Psoas muscle (tissue), 8 donors: ENCODE measurements around the gene ILF3. TPM values are rescaled to one million over a fixed set of nuclear protein-coding genes. Genes with fewer than 3 reads are reported as not detected.

Source experiments
- ATAC-seq, 4 donors: fragments of 200-7000 bp; cut with Tn5 transposase; one replicate each; pipeline ENCODE4 v1.9.1; 2020; ENCODE audit warnings: moderate library complexity in 3 of 4, mild to moderate bottlenecking in 2 of 4
- DNase-seq, 2 donors: peaks; one replicate each; pipeline ENCODE4 v3.0.0-alpha.2; 2020
- H3K27ac ChIP-seq: fragments of 200-600 bp; one replicate; pipeline ENCODE4 v1.8.0; 2022
- H3K27me3 ChIP-seq, 3 donors: fragments of 200-600 bp in 1 of 3; one replicate each; pipeline versions ENCODE4 v1.6.1 to v1.8.0; 2013 to 2022; ENCODE audit warnings: low read length in 2 of 3, mild to moderate bottlenecking in 2 of 3, moderate library complexity in 1 of 3; ENCODE audit not compliant: insufficient read depth in 3 of 3
- H3K36me3 ChIP-seq, 2 donors: fragments of 200-600 bp in 1 of 2; one replicate each; pipeline versions ENCODE4 v1.6.1 to v1.8.0; 2013 to 2022; ENCODE audit warnings: low read depth in 1 of 2, mild to moderate bottlenecking in 1 of 2, moderate library complexity in 1 of 2; ENCODE audit not compliant: insufficient read depth in 1 of 2
- H3K4me1 ChIP-seq: fragments of 200-600 bp; one replicate; pipeline ENCODE4 v1.8.0; 2022
- H3K4me3 ChIP-seq: fragments of 200-600 bp; one replicate; pipeline ENCODE4 v1.8.0; 2022; ENCODE audit warnings: mild to moderate bottlenecking
- H3K9me3 ChIP-seq: fragments of 200-600 bp; one replicate; pipeline ENCODE4 v1.8.0; 2022
- CTCF ChIP-seq: fragments of 200-600 bp; IDR thresholded peaks from one replicate; pipeline ENCODE4 v1.8.0; 2022; ENCODE audit warnings: antibody characterized with exemption
- WGBS, 3 donors: extraction: QIAGEN DNeasy Blood & Tissue Kit; methylation state at CpG; one replicate each; pipeline versions ENCODE4 v1.1.6 to v1.1.7; 2013; 5-methylcytosine and 5-hydroxymethylcytosine counted together
- intact Hi-C, 2 donors: fragments of 100-400 bp; cut with DNase I; formaldehyde crosslinking; loops; one replicate each; pipeline versions ENCODE4 v1.11.0 to v1.14.2; 2022
- polyA plus RNA-seq, 3 donors: library from polyadenylated mRNA; stranded (reverse); fragments of 200-250 nt; gene quantifications; one replicate each; pipeline ENCODE4 v1.2.3, GENCODE V29; 2013
- total RNA-seq, 4 donors: library from RNA; stranded (reverse); fragmentation: NEBNext Ultra II Directional in 2 of 4; extraction: Animal tissue kit (Norgen Biotek cat#: 25700) in 2 of 4; gene quantifications; one replicate each; pipeline versions ENCODE4 v1.2.1 to v1.2.4, GENCODE V29; 2021 to 2023
- donor health status: healthy with polysubstance abuse.
- donor health status: DM: no; HTN: no; CAD: no; lungs with moderate emphysema.
- donor health status: Bipolar disorder and iron deficiency.
- donor health status: healthy.
- donor health status: DM: yes; HTN: yes; CAD: no.
- donor health status: DM: no; HTN: no; CAD: no.
- donor health status: DM: no; HTN: no; CAD: no.
- donor health status: DM: yes; HTN: yes; CAD: no.

The ILF3 gene
- total and polyA plus RNA-seq, 7 donors = 70.6 to 189 (median 148) TPM

GRCh38 chr19:10677751-10678150, 23.6 kb downstream of the ILF3 start:
- peaks cover 7% of the 10 kb centered on the region for H3K4me1 ChIP-seq
- H3K27me3 ChIP-seq = no peaks in the 10 kb centered on the region
- WGBS, 3 donors = 84 to 91% (median 90%) methylated on average over 13 of the region's 13 CpGs
- intact Hi-C loops = no loop called here
- H3K4me3 ChIP-seq = no peak overlapping the region
- H3K27ac ChIP-seq = no peak overlapping the region
- peaks cover 14 to 93% of the 10 kb centered on the region in 2 donors for H3K36me3 ChIP-seq
- no peak for TF ChIP-seq CTCF
- no peaks in the 10 kb centered on the region for H3K9me3 ChIP-seq
- ATAC-seq (no peak), DNase-seq (no peak)

- intact Hi-C loops = no loop called here
- Histone ChIP-seq H3K9me3 (no peaks in the 10 kb centered on the region), H3K27ac (no peak overlapping the region), H3K4me1 (no peaks in the 10 kb centered on the region), H3K36me3 (peaks cover 19 to 93% of the 10 kb centered on the region in 2 donors), H3K4me3 (no peak overlapping the region), H3K27me3 (no peaks in the 10 kb centered on the region)
- 92 to 94% (median 93%) methylated on average over 12 of the region's 12 CpGs for WGBS, 3 donors
- ATAC-seq (no peak), DNase-seq (no peak)
- TF ChIP-seq CTCF = no peak
Observed at GRCh38 chr19:10678813-10679212, 24.7 kb downstream of the ILF3 start.

GRCh38 chr19:10679743-10680142, 25.6 kb downstream of the ILF3 start:
- no peaks in the 10 kb centered on the region for H3K4me1 ChIP-seq
- intact Hi-C loops = no loop called here
- no peaks in the 10 kb centered on the region for H3K27me3 ChIP-seq
- ATAC-seq = no peak
- 90 to 93% (median 91%) methylated on average over 18 of the region's 18 CpGs for WGBS, 3 donors
- peaks cover 19 to 96% of the 10 kb centered on the region in 2 donors for H3K36me3 ChIP-seq
- no peak overlapping the region for H3K27ac ChIP-seq
- no peak for DNase-seq
- H3K4me3 ChIP-seq = no peak overlapping the region
- no peak for TF ChIP-seq CTCF
- H3K9me3 ChIP-seq = no peaks in the 10 kb centered on the region

GRCh38 chr19:10680545-10681135, 26.5 kb downstream of the ILF3 start:
- TF ChIP-seq CTCF = no peak
- H3K4me3 ChIP-seq = no peak overlapping the region
- intact Hi-C loops = no loop called here
- no peaks in the 10 kb centered on the region for H3K4me1 ChIP-seq
- H3K27me3 ChIP-seq = no peaks in the 10 kb centered on the region
- H3K36me3 ChIP-seq = peaks cover 19 to 97% of the 10 kb centered on the region in 2 donors
- no peak for DNase-seq
- WGBS, 3 donors = 89 to 93% (median 92%) methylated on average over 11 to 15 of the region's 15 CpGs
- ATAC-seq = no peak
- no peak overlapping the region for H3K27ac ChIP-seq
- no peaks in the 10 kb centered on the region for H3K9me3 ChIP-seq

GRCh38 chr19:10681658-10682057, 27.5 kb downstream of the ILF3 start:
- Histone ChIP-seq H3K4me3 (no peak overlapping the region), H3K9me3 (no peaks in the 10 kb centered on the region), H3K27ac (no peak overlapping the region), H3K27me3 (no peaks in the 10 kb centered on the region), H3K4me1 (no peaks in the 10 kb centered on the region), H3K36me3 (peaks cover 19 to 100% of the 10 kb centered on the region in 2 donors)
- intact Hi-C loops = no loop called here
- ATAC-seq = no peak
- DNase-seq = no peak
- TF ChIP-seq CTCF = no peak
- 83 to 91% (median 90%) methylated on average over 4 of the region's 4 CpGs for WGBS, 3 donors
